Measurements from ENCODE around the gene DDIAS.

DDIAS gene

GRCh38 chr11:82980947-82981346, 79.4 kb downstream of the DDIAS start:
- Histone ChIP-seq H3K27me3 (ENCODE audit: insufficient read depth, low read length, poor library complexity, severe bottlenecking) (no peaks in the 10 kb centered on the region), H3F3A (ENCODE audit: low read depth) (no peaks in the 10 kb centered on the region), H3K9me3 (ENCODE audit: insufficient read depth, low read depth, low read length) (no peaks in the 10 kb centered on the region), H3K4me2 (ENCODE audit: low read depth, low read length, poor library complexity, severe bottlenecking) (no peak overlapping the region), H2AFZ (ENCODE audit: low read length) (no peak overlapping the region), H3K79me2 (ENCODE audit: insufficient read depth, low read length) (no peaks in the 10 kb centered on the region), H3K4me1 (ENCODE audit: insufficient read depth, low read length, poor library complexity, severe bottlenecking) (peaks cover 27% of the 10 kb centered on the region), H4K20me1 (ENCODE audit: insufficient read depth, low read length, poor library complexity, severe bottlenecking) (no peaks in the 10 kb centered on the region), H3K9me2 (replicated peaks; ENCODE audit: low read depth, low read length) (no peaks in the 10 kb centered on the region), H3K36me3 (ENCODE audit: insufficient read depth, low read length) (peaks cover 3% of the 10 kb centered on the region; the same call in 1 of the 2 replicates), H3K4me3 (ENCODE audit: low read length, poor library complexity, severe bottlenecking) (no peak overlapping the region), H3K9ac (ENCODE audit: low read depth, low read length, poor library complexity, severe bottlenecking) (no peak overlapping the region)
- TF ChIP-seq, protein P1, sequence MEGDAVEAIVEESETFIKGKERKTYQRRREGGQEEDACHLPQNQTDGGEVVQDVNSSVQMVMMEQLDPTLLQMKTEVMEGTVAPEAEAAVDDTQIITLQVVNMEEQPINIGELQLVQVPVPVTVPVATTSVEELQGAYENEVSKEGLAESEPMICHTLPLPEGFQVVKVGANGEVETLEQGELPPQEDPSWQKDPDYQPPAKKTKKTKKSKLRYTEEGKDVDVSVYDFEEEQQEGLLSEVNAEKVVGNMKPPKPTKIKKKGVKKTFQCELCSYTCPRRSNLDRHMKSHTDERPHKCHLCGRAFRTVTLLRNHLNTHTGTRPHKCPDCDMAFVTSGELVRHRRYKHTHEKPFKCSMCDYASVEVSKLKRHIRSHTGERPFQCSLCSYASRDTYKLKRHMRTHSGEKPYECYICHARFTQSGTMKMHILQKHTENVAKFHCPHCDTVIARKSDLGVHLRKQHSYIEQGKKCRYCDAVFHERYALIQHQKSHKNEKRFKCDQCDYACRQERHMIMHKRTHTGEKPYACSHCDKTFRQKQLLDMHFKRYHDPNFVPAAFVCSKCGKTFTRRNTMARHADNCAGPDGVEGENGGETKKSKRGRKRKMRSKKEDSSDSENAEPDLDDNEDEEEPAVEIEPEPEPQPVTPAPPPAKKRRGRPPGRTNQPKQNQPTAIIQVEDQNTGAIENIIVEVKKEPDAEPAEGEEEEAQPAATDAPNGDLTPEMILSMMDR (conservative IDR thresholded peaks at IDR 0.05; ENCODE audit: low read length) = no peak
- no peak for TF ChIP-seq EZH2phosphoT487 (IDR thresholded peaks at IDR 0.05; ENCODE audit: borderline replicate concordance)

DNA sequence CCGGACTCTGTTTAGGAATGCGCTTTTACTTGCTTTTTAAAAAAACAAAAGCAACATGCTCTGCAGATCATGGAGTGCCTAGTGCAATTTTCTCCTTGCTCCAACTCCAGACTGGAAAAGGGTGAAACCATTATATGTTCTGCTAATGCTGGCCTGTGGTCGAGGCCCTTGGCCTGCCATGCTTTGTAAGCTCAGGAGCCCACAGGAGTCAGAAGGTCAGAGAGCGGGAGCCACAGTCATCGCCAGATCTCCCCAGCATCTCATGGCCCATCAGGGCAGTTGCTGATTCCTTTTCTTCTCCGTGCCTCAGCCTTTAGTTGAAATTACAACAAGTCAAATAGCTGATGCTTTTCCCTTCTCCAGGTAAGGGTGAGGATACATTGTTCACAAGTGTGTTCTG, 80.3 kb downstream of the DDIAS start:
- no peak overlapping the region for H3K4me2 ChIP-seq (ENCODE audit: low read depth, low read length, poor library complexity, severe bottlenecking)
- no peaks in the 10 kb centered on the region for H3F3A ChIP-seq (ENCODE audit: low read depth)
- H3K4me1 ChIP-seq (ENCODE audit: insufficient read depth, low read length, poor library complexity, severe bottlenecking) = peaks cover 18% of the 10 kb centered on the region
- TF ChIP-seq, protein P1 (conservative IDR thresholded peaks at IDR 0.05; ENCODE audit: low read length) = no peak
- TF ChIP-seq EZH2phosphoT487 (IDR thresholded peaks at IDR 0.05; ENCODE audit: borderline replicate concordance) = no peak
- no peak overlapping the region for H2AFZ ChIP-seq (ENCODE audit: low read length)
- no peaks in the 10 kb centered on the region for H3K9me3 ChIP-seq (ENCODE audit: insufficient read depth, low read depth, low read length)
- H3K9me2 ChIP-seq (replicated peaks; ENCODE audit: low read depth, low read length) = no peaks in the 10 kb centered on the region
- no peaks in the 10 kb centered on the region for H3K27me3 ChIP-seq (ENCODE audit: insufficient read depth, low read length, poor library complexity, severe bottlenecking)
- H3K4me3 ChIP-seq (ENCODE audit: low read length, poor library complexity, severe bottlenecking) = no peak overlapping the region
- H3K36me3 ChIP-seq (ENCODE audit: insufficient read depth, low read length) = peaks cover 3% of the 10 kb centered on the region; the same call in 1 of the 2 replicates
- no peak overlapping the region for H3K9ac ChIP-seq (ENCODE audit: low read depth, low read length, poor library complexity, severe bottlenecking)
- no peaks in the 10 kb centered on the region for H3K79me2 ChIP-seq (ENCODE audit: insufficient read depth, low read length)
- H4K20me1 ChIP-seq (ENCODE audit: insufficient read depth, low read length, poor library complexity, severe bottlenecking) = no peaks in the 10 kb centered on the region
